Parathyroid adenoma (tissue), 2 donors: ENCODE measurements around the gene KLHL29.

ENCODE experiments used
- H2AFZ ChIP-seq: fragments of 300-600 bp; sonication (generic); one replicate; pipeline ENCODE4 v1.7.0; 2017; ENCODE audit warnings: antibody characterized with exemption, mild to moderate bottlenecking
- H3K27ac ChIP-seq: fragments of 300-600 bp; sonication (generic); one replicate; pipeline ENCODE4 v1.7.0; 2017
- H3K27me3 ChIP-seq: fragments of 300-600 bp; sonication (generic); one replicate; pipeline ENCODE4 v1.7.0; 2017; ENCODE audit warnings: low read length; ENCODE audit not compliant: control insufficient read depth, insufficient read depth
- H3K36me3 ChIP-seq: fragments of 300-600 bp; sonication (generic); one replicate; pipeline ENCODE4 v1.7.0; 2017; ENCODE audit warnings: low read length; ENCODE audit not compliant: control insufficient read depth, insufficient read depth
- H3K4me1 ChIP-seq: fragments of 300-600 bp; sonication (generic); one replicate; pipeline ENCODE4 v1.7.0; 2017; ENCODE audit warnings: control low read depth
- H3K4me2 ChIP-seq: fragments of 300-600 bp; sonication (generic); one replicate; pipeline ENCODE4 v1.7.0; 2017; ENCODE audit warnings: low read length
- H3K4me3 ChIP-seq: fragments of 300-600 bp; sonication (generic); one replicate; pipeline ENCODE4 v1.7.0; 2017; ENCODE audit warnings: low read depth, low read length
- H3K79me2 ChIP-seq: fragments of 300-600 bp; sonication (generic); one replicate; pipeline ENCODE4 v1.7.0; 2017; ENCODE audit warnings: control low read depth
- H3K9ac ChIP-seq: fragments of 300-600 bp; sonication (generic); one replicate; pipeline ENCODE4 v1.7.0; 2017; ENCODE audit warnings: mild to moderate bottlenecking
- H3K9me3 ChIP-seq: fragments of 300-600 bp; sonication (generic); one replicate; pipeline ENCODE4 v1.7.0; 2017; ENCODE audit warnings: low read length; ENCODE audit not compliant: control insufficient read depth
- CTCF ChIP-seq: fragments of 300-600 bp; sonication (generic); IDR thresholded peaks from one replicate; pipeline ENCODE4 v1.7.0; 2017; ENCODE audit warnings: antibody characterized with exemption, mild to moderate bottlenecking
- donor health status: primary hyperparathyroidism.

Gene KLHL29

GRCh38 chr2:23454501-23455120 lies 69.6 kb downstream of the KLHL29 start:
- Histone ChIP-seq H3K9ac (no peak overlapping the region), H3K27me3 (no peaks in the 10 kb centered on the region), H3K9me3 (no peaks in the 10 kb centered on the region), H3K27ac (no peak overlapping the region), H3K4me2 (no peak overlapping the region), H3K36me3 (no peaks in the 10 kb centered on the region), H3K4me3 (no peak overlapping the region), H3K4me1 (no peaks in the 10 kb centered on the region), H2AFZ (no peak overlapping the region), H3K79me2 (no peaks in the 10 kb centered on the region)
- TF ChIP-seq CTCF, result no peak

- Histone ChIP-seq H3K4me3 (no peak overlapping the region), H3K27ac (no peak overlapping the region), H3K9me3 (no peaks in the 10 kb centered on the region), H3K4me2 (no peak overlapping the region), H3K27me3 (no peaks in the 10 kb centered on the region), H2AFZ (no peak overlapping the region), H3K36me3 (no peaks in the 10 kb centered on the region), H3K9ac (no peak overlapping the region), H3K79me2 (no peaks in the 10 kb centered on the region), H3K4me1 (no peaks in the 10 kb centered on the region)
- TF ChIP-seq CTCF, result no peak
Measured at GRCh38 chr2:23456396-23456795, 71.4 kb downstream of the KLHL29 start.

GRCh38 chr2:23456881-23457760 lies 72.1 kb downstream of the KLHL29 start:
- no peak overlapping the region for H3K27ac ChIP-seq
- no peak overlapping the region for H2AFZ ChIP-seq
- no peaks in the 10 kb centered on the region for H3K4me1 ChIP-seq
- TF ChIP-seq CTCF, result no peak
- no peak overlapping the region for H3K9ac ChIP-seq
- no peaks in the 10 kb centered on the region for H3K9me3 ChIP-seq
- no peak overlapping the region for H3K4me2 ChIP-seq
- H3K27me3 ChIP-seq, result no peaks in the 10 kb centered on the region
- H3K4me3 ChIP-seq, result no peak overlapping the region
- no peaks in the 10 kb centered on the region for H3K36me3 ChIP-seq
- H3K79me2 ChIP-seq, result no peaks in the 10 kb centered on the region

- H3K36me3 ChIP-seq, result no peaks in the 10 kb centered on the region
- TF ChIP-seq CTCF, result no peak
- no peaks in the 10 kb centered on the region for H3K79me2 ChIP-seq
- no peaks in the 10 kb centered on the region for H3K4me1 ChIP-seq
- no peaks in the 10 kb centered on the region for H3K9me3 ChIP-seq
- H3K4me2 ChIP-seq, result no peak overlapping the region
- no peak overlapping the region for H3K9ac ChIP-seq
- H2AFZ ChIP-seq, result no peak overlapping the region
- H3K27ac ChIP-seq, result no peak overlapping the region
- no peaks in the 10 kb centered on the region for H3K27me3 ChIP-seq
- no peak overlapping the region for H3K4me3 ChIP-seq
Measured at GRCh38 chr2:23457990-23458682, 73.2 kb downstream of the KLHL29 start.
